K562 (cell line): Measurements from ENCODE around the gene DAPK3. TPM values are rescaled to one million over a fixed set of nuclear protein-coding genes. Genes with fewer than 3 reads are reported as not detected.

Source experiments
- CEBPG ChIP-seq, 3 experiments: fragments of 200-800 bp in 1 of 3; sonication (Bioruptor generic) in 1 of 3; sonication (generic) in 1 of 3; formaldehyde crosslinking in 1 of 3; IDR thresholded peaks in 2 of 3; conservative IDR thresholded peaks in 1 of 3; 2 replicates each; pipeline versions ENCODE4 v1.6.1 to v1.8.0; 2016 to 2022; ENCODE audit warnings: missing compliant biosample characterization in 2 of 3, missing genetic modification characterization in 2 of 3, mild to moderate bottlenecking in 1 of 3, missing genetic modification reagents in 1 of 3
- DIDO1 ChIP-seq: fragments of 450-650 bp; IDR thresholded peaks from 2 replicates; pipeline ENCODE4 v1.6.1; 2016; ENCODE audit warnings: low read depth, missing biosample characterization, missing genetic modification characterization
- DMBX1 ChIP-seq: fragments of 250-450 bp; sonication (Bioruptor Pico); IDR thresholded peaks from 2 replicates; pipeline ENCODE4 v1.8.0; 2022; ENCODE audit warnings: inconsistent platforms, mild to moderate bottlenecking, moderate library complexity, borderline replicate concordance
- FOXP4 ChIP-seq: sonication (generic); formaldehyde crosslinking; IDR thresholded peaks from 2 replicates; pipeline ENCODE4 v1.8.0; 2022; ENCODE audit warnings: mild to moderate bottlenecking, missing genetic modification reagents, borderline replicate concordance
- L3MBTL2 ChIP-seq: fragments of 450-650 bp; IDR thresholded peaks from 2 replicates; pipeline ENCODE4 v1.6.1; 2016; ENCODE audit warnings: mild to moderate bottlenecking, moderate library complexity
- RAD51 ChIP-seq: fragments of 450-650 bp; IDR thresholded peaks from 2 replicates; pipeline ENCODE4 v1.7.1; 2016; ENCODE audit warnings: low read depth, mild to moderate bottlenecking, borderline replicate concordance
- RCOR1 ChIP-seq, 2 experiments: IDR thresholded peaks; 2 replicates each; pipeline ENCODE4 v1.6.1; 2012; ENCODE audit warnings: low read depth in 2 of 2, low read length in 2 of 2, borderline replicate concordance in 1 of 2, improper control_type of control experiment in 1 of 2
- RFX5 ChIP-seq: IDR thresholded peaks from 2 replicates; pipeline ENCODE4 v1.6.1; 2011; ENCODE audit warnings: low read depth, mild to moderate bottlenecking, improper control_type of control experiment, low read length
- STAT5B ChIP-seq: fragments of 250-450 bp; sonication (Bioruptor Pico); IDR thresholded peaks from 2 replicates; pipeline ENCODE4 v1.8.0; 2021; ENCODE audit warnings: mild to moderate bottlenecking, inconsistent platforms
- U2AF2 ChIP-seq: fragments of 200-400 bp; formaldehyde crosslinking; optimal IDR thresholded peaks from 2 replicates; pipeline ENCODE3; 2017; ENCODE audit warnings: low read depth, mild to moderate bottlenecking, low read length
- XRCC3 ChIP-seq: fragments of 450-650 bp; IDR thresholded peaks from 2 replicates; pipeline ENCODE4 v1.6.1; 2017; ENCODE audit warnings: mild to moderate bottlenecking, moderate library complexity
- ZEB2 ChIP-seq: fragments of 450-650 bp; IDR thresholded peaks from 2 replicates; pipeline ENCODE4 v1.6.1; 2016
- ZNF175 ChIP-seq: fragments of 200-800 bp; sonication (Bioruptor generic); IDR thresholded peaks from 2 replicates; pipeline ENCODE4 v1.6.1; 2016; ENCODE audit warnings: low read depth, mild to moderate bottlenecking, missing genetic modification characterization, missing compliant biosample characterization
- polyA plus RNA-seq, 8 experiments: library from polyadenylated mRNA; depleted of rRNA in 4 of 8; stranded (reverse) in 5 of 8; unstranded in 3 of 8; fragments of >200 nt; fragmentation: Nextera tagmentation in 2 of 8; fragmentation: Illumina TruSeq in 1 of 8; extraction: Ambion mirVana in 2 of 8; extraction: Trizol in 1 of 8; gene quantifications; 2 replicates each; pipeline versions ENCODE4 v1.2.1 to v1.2.3, GENCODE V29; 2011 to 2014; ENCODE audit warnings: inconsistent platforms in 1 of 8, missing spikeins in 1 of 8
- total RNA-seq, 7 experiments: library from RNA; depleted of rRNA in 6 of 7; stranded (reverse); fragments of >200 nt in 6 of 7; fragmentation: Illumina TruSeq in 2 of 7; extraction: Trizol in 2 of 7; gene quantifications; 2 replicates each; pipeline versions ENCODE4 v1.2.1 to v1.2.3, GENCODE V29; 2011 to 2021; ENCODE audit warnings: low replicate concordance in 1 of 7
- TF ChIP-seq, protein P1 (sequence below): sonication (generic); formaldehyde crosslinking; IDR thresholded peaks from 2 replicates; pipeline ENCODE4 v1.8.0; 2022; ENCODE audit warnings: mild to moderate bottlenecking, missing genetic modification reagents
- TF ChIP-seq, protein P2 (sequence below), 3 experiments: fragments of 200-800 bp in 1 of 3; fragments of 250-450 bp in 1 of 3; fragments of 450-650 bp in 1 of 3; sonication (Bioruptor Pico) in 1 of 3; sonication (Bioruptor generic) in 1 of 3; formaldehyde crosslinking in 1 of 3; IDR thresholded peaks; 2 replicates each; pipeline versions ENCODE4 v1.6.1 to v1.8.0; 2016 to 2022; ENCODE audit warnings: mild to moderate bottlenecking in 2 of 3, missing genetic modification characterization in 2 of 3, missing compliant biosample characterization in 1 of 3, moderate library complexity in 1 of 3

Gene DAPK3
- total and polyA plus RNA-seq, 9 of the 15 experiments (the other 6 are each of a cell fraction or from before 2014, with no cell fraction given), result 0.14 to 63.4 (median 25.0) TPM

DNA sequence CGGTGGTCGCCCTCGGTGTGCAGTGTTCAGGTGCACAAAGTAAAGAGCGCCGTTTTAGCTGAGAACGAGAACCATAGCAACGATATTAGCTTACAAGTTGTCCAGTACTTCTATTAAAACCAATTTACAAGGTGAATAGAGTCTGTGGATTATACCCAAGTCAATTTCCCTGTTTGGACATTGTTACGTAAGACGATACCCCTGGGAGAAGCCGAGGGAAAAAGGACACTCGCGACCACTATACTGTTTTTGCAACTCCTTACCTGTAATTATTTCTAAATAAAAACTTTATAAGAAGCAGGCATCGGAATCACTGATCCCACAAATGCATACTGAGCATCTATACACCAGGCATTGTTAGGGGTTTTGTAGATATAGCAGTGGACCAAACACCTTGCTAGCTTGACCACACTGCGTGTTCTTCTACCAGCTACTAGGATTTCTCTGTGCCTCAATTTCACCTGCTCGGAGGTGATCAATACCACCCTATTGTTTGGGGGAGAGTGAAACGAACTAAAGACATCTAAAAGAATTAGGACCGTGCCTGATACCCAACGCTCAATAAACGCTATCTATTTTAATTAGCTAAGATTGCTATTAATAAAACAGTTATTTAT lies 14.9 kb upstream of the DAPK3 start (continued):
- TF ChIP-seq FOXP4 (no peak), ZNF175 (no peak), RFX5 (no peak), RAD51 (no peak), CEBPG (CRISPR knock-in tag; IDR thresholded peaks at IDR 0.05) (no peak), CEBPG (tag; conservative IDR thresholded peaks at IDR 0.05 in 1 of 2, IDR thresholded peaks at IDR 0.05 in 1 of 2) (no peak), DMBX1 (CRISPR knock-in tag) (no peak), U2AF2 (no peak), DIDO1 (tag) (no peak), XRCC3 (no peak), L3MBTL2 (0 out of 2 replicates have a peak, but pooled peaks have one; percentile 14), RCOR1 (IDR thresholded peaks at IDR 0.05; ENCODE audit: borderline replicate concordance in 1 of 2, low read depth in 2 of 2, low read length in 2 of 2) (no peak), ZEB2 (no peak), STAT5B (CRISPR knock-in tag) (no peak)
- TF ChIP-seq, protein P1, sequence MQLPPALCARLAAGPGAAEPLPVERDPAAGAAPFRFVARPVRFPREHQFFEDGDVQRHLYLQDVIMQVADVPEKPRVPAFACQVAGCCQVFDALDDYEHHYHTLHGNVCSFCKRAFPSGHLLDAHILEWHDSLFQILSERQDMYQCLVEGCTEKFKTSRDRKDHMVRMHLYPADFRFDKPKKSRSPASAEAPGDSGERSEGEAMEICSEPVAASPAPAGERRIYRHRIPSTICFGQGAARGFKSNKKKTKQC (CRISPR knock-in tag), result no peak
- TF ChIP-seq, protein P2, sequence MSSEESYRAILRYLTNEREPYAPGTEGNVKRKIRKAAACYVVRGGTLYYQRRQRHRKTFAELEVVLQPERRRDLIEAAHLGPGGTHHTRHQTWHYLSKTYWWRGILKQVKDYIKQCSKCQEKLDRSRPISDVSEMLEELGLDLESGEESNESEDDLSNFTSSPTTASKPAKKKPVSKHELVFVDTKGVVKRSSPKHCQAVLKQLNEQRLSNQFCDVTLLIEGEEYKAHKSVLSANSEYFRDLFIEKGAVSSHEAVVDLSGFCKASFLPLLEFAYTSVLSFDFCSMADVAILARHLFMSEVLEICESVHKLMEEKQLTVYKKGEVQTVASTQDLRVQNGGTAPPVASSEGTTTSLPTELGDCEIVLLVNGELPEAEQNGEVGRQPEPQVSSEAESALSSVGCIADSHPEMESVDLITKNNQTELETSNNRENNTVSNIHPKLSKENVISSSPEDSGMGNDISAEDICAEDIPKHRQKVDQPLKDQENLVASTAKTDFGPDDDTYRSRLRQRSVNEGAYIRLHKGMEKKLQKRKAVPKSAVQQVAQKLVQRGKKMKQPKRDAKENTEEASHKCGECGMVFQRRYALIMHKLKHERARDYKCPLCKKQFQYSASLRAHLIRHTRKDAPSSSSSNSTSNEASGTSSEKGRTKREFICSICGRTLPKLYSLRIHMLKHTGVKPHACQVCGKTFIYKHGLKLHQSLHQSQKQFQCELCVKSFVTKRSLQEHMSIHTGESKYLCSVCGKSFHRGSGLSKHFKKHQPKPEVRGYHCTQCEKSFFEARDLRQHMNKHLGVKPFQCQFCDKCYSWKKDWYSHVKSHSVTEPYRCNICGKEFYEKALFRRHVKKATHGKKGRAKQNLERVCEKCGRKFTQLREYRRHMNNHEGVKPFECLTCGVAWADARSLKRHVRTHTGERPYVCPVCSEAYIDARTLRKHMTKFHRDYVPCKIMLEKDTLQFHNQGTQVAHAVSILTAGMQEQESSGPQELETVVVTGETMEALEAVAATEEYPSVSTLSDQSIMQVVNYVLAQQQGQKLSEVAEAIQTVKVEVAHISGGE (CRISPR knock-in tag; IDR thresholded peaks at IDR 0.05), result 0 out of 6 replicates have a peak, but pooled peaks of 1 of the 3 experiments have one; percentile 4
- TF ChIP-seq, all 486 proteins: peak for 10
